Activated naive CD4-positive, alpha-beta T cell treated with anti-CD3 and anti-CD28 coated beads, Interleukin-2, amount 10 ng/mL, durations not matched to agents 7 days and 5 days (primary cell): ENCODE data around the gene GABPB1.

Source experiments
- CTCF ChIA-PET: fragments of 350-600 bp; sonication (Branson Sonifier 250); formaldehyde crosslinking; loops from one replicate; lab custom pipeline; 2021; ENCODE audit warnings: antibody characterized with exemption; lab: Charles Lee
- DNase-seq: peaks from one replicate; pipeline ENCODE4 v3.0.0-alpha.2; 2020
- H3K27ac Mint-ChIP-seq: one replicate; pipeline ENCODE4 v1.8.0; 2021; ENCODE audit warnings: mild to moderate bottlenecking, moderate library complexity, mixed read lengths
- H3K27me3 Mint-ChIP-seq: one replicate; pipeline ENCODE4 v1.8.0; 2021; ENCODE audit warnings: mild to moderate bottlenecking, mixed read lengths
- H3K36me3 Mint-ChIP-seq: one replicate; pipeline ENCODE4 v1.8.0; 2021; ENCODE audit warnings: mixed read lengths
- H3K4me1 Mint-ChIP-seq: one replicate; pipeline ENCODE4 v1.8.0; 2021; ENCODE audit warnings: mixed read lengths
- H3K4me3 Mint-ChIP-seq: one replicate; pipeline ENCODE4 v1.8.0; 2021; ENCODE audit warnings: mild to moderate bottlenecking, moderate library complexity, mixed read lengths
- H3K9me3 Mint-ChIP-seq: one replicate; pipeline ENCODE4 v1.8.0; 2021; ENCODE audit warnings: mixed read lengths

GABPB1 gene

DNA sequence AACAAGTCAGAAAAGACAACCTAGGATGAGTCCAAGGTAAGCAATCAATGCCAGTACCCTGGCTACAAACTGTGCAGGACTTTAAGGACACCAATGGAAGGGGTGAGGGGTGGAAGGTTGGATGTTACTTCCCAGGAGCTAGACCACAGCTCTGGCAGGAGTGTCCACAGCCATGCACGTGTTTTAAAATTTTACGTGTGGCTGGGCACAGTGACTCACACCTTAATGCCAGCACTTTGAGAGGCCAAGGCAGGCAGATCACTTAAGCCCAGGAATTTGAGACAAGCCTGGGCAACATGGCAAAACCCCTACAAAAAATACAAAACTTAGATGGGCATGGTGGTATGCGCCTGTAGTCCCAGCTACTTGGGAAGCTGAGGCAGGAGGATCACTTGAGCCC lies 74.7 kb downstream of the GABPB1 start:
- no peak overlapping the region for H3K4me3 Mint-ChIP-seq
- H3K4me1 Mint-ChIP-seq, result no peaks in the 10 kb centered on the region
- no peaks in the 10 kb centered on the region for H3K27me3 Mint-ChIP-seq
- H3K36me3 Mint-ChIP-seq, result peaks cover 17% of the 10 kb centered on the region
- no peaks in the 10 kb centered on the region for H3K9me3 Mint-ChIP-seq
- no peak for DNase-seq
- CTCF ChIA-PET, result no interaction called here
- H3K27ac Mint-ChIP-seq, result no peak overlapping the region

GRCh38 chr15:50278496-50278895 lies 76.5 kb downstream of the GABPB1 start:
- CTCF ChIA-PET, result no interaction called here
- Mint-ChIP-seq H3K27me3 (no peaks in the 10 kb centered on the region), H3K36me3 (peaks cover 14% of the 10 kb centered on the region), H3K9me3 (no peaks in the 10 kb centered on the region), H3K4me3 (no peak overlapping the region), H3K27ac (no peak overlapping the region), H3K4me1 (no peaks in the 10 kb centered on the region)
- DNase-seq, result no peak

GRCh38 chr15:50277370-50277769 lies 77.6 kb downstream of the GABPB1 start:
- H3K36me3 Mint-ChIP-seq, result peaks cover 14% of the 10 kb centered on the region
- H3K27ac Mint-ChIP-seq, result no peak overlapping the region
- H3K4me3 Mint-ChIP-seq, result no peak overlapping the region
- H3K9me3 Mint-ChIP-seq, result no peaks in the 10 kb centered on the region
- no peaks in the 10 kb centered on the region for H3K4me1 Mint-ChIP-seq
- DNase-seq, result no peak
- no peaks in the 10 kb centered on the region for H3K27me3 Mint-ChIP-seq
- CTCF ChIA-PET, result interaction anchor here (1.2 kb wide), 1 partner anchor 15 kb away, joined by 3 read pairs; no protein-coding TSS in a partner anchor

GRCh38 chr15:50275908-50276307 lies 79.1 kb downstream of the GABPB1 start:
- H3K9me3 Mint-ChIP-seq, result no peaks in the 10 kb centered on the region
- no peak for DNase-seq
- CTCF ChIA-PET, result no interaction called here
- H3K4me1 Mint-ChIP-seq, result no peaks in the 10 kb centered on the region
- H3K27ac Mint-ChIP-seq, result no peak overlapping the region
- no peaks in the 10 kb centered on the region for H3K27me3 Mint-ChIP-seq
- no peak overlapping the region for H3K4me3 Mint-ChIP-seq
- peaks cover 14% of the 10 kb centered on the region for H3K36me3 Mint-ChIP-seq

GRCh38 chr15:50275091-50275490 lies 79.9 kb downstream of the GABPB1 start:
- Mint-ChIP-seq H3K4me1 (no peaks in the 10 kb centered on the region), H3K27ac (no peak overlapping the region), H3K27me3 (no peaks in the 10 kb centered on the region), H3K36me3 (peaks cover 14% of the 10 kb centered on the region), H3K4me3 (no peak overlapping the region), H3K9me3 (no peaks in the 10 kb centered on the region)
- no peak for DNase-seq
- CTCF ChIA-PET, result no interaction called here

DNA sequence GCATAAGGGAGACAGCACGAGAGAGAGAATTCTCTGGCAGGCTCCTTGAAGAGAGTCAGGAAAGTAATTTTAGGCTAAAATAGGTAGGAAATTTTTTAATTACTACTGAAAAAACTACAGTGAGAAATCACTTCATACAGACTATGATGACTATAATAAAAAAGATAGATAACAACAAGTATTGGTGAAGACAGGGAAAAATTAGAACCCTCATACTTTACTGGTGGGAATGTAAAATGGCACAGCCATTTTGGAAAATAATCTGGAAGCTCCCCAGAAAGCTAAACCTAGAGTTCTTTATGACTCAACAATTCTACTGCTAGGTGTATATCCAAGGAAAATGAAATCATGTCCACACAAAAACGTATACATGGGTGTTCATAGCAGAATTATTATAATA lies 87.4 kb downstream of the GABPB1 start:
- no peak overlapping the region for H3K27ac Mint-ChIP-seq
- DNase-seq, result no peak
- H3K36me3 Mint-ChIP-seq, result no peaks in the 10 kb centered on the region
- peaks cover 13% of the 10 kb centered on the region for H3K4me1 Mint-ChIP-seq
- CTCF ChIA-PET, result no interaction called here
- H3K9me3 Mint-ChIP-seq, result no peaks in the 10 kb centered on the region
- H3K4me3 Mint-ChIP-seq, result no peak overlapping the region
- peaks cover 4% of the 10 kb centered on the region for H3K27me3 Mint-ChIP-seq

DNA sequence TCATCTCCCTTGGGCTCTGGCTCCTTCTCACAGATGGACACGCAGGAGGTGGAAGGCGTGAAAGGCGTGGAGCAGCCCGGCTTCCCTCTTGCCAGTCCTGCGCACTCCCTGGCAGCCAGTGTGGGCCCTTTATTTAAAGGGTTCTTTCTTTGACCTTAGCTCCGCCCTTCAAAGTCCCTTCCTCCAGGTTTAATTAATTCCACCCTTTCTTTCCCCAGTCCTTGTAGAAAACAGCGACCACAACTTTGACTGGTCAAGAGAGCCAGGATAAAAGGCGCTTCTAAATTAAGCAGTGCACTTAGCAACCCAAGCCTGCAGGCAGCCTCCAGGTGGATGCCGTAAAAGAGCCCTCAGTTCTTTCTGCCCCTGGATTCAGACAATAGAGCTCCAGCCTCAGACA lies 89.4 kb downstream of the GABPB1 start, which contains the start of gene HDC:
HDC (minus strand) TSS at position 107 of the 400 bp plus-strand sequence; CDS start at position 4, 103 bp downstream.
- peaks cover 29% of the 10 kb centered on the region for H3K4me1 Mint-ChIP-seq
- no peak for DNase-seq
- no peaks in the 10 kb centered on the region for H3K9me3 Mint-ChIP-seq
- no peak within 1 kb of the TSS for H3K27ac Mint-ChIP-seq
- peaks cover 4% of the 10 kb centered on the region for H3K27me3 Mint-ChIP-seq
- H3K4me3 Mint-ChIP-seq, result no peak within 1 kb of the TSS
- H3K36me3 Mint-ChIP-seq, result no peaks in the 10 kb centered on the region
- CTCF ChIA-PET, result no interaction called here

- no peaks in the 10 kb centered on the region for H3K9me3 Mint-ChIP-seq
- peak overlapping the region; percentile 10 for H3K4me3 Mint-ChIP-seq
- H3K36me3 Mint-ChIP-seq, result no peaks in the 10 kb centered on the region
- peak; percentile 72 for DNase-seq
- peak overlapping the region; percentile 1 for H3K27ac Mint-ChIP-seq
- CTCF ChIA-PET, result interaction anchor here (0.9 to 4.8 kb wide), 10 partner anchors 9 to 117 kb away, joined by 3 to 41 read pairs (median 4); partner anchors contain the start of genes GABPB1 and SLC27A2
- H3K4me1 Mint-ChIP-seq, result peaks cover 43% of the 10 kb centered on the region
- peaks cover 4% of the 10 kb centered on the region for H3K27me3 Mint-ChIP-seq
Observed at GRCh38 chr15:50262533-50262932, 92.5 kb downstream of the GABPB1 start.

- H3K4me3 Mint-ChIP-seq, result no peak overlapping the region
- H3K27me3 Mint-ChIP-seq, result peaks cover under 1% of the 10 kb centered on the region
- no peak overlapping the region for H3K27ac Mint-ChIP-seq
- H3K9me3 Mint-ChIP-seq, result no peaks in the 10 kb centered on the region
- H3K4me1 Mint-ChIP-seq, result peaks cover 43% of the 10 kb centered on the region
- no peak for DNase-seq
- H3K36me3 Mint-ChIP-seq, result no peaks in the 10 kb centered on the region
- CTCF ChIA-PET, result interaction anchor here (0.9 to 4.8 kb wide), 10 partner anchors 10 to 117 kb away, joined by 3 to 41 read pairs (median 4); partner anchors contain the start of genes GABPB1 and SLC27A2
Observed at GRCh38 chr15:50261981-50262380, 93.0 kb downstream of the GABPB1 start.

GRCh38 chr15:50260969-50261496 lies 94.0 kb downstream of the GABPB1 start:
- Mint-ChIP-seq H3K27ac (peak overlapping the region; percentile 55), H3K4me3 (no peak overlapping the region), H3K4me1 (peaks cover 43% of the 10 kb centered on the region), H3K36me3 (no peaks in the 10 kb centered on the region), H3K9me3 (no peaks in the 10 kb centered on the region), H3K27me3 (no peaks in the 10 kb centered on the region)
- no peak for DNase-seq
- CTCF ChIA-PET, result interaction anchor here (0.7 to 4.8 kb wide), 4 partner anchors 12 to 78 kb away, joined by 3 to 41 read pairs (median 24); partner anchors contain the start of gene SLC27A2

GRCh38 chr15:50259276-50259675 lies 95.7 kb downstream of the GABPB1 start:
- H3K27ac Mint-ChIP-seq, result no peak overlapping the region
- H3K9me3 Mint-ChIP-seq, result no peaks in the 10 kb centered on the region
- H3K4me1 Mint-ChIP-seq, result peaks cover 43% of the 10 kb centered on the region
- H3K27me3 Mint-ChIP-seq, result no peaks in the 10 kb centered on the region
- H3K36me3 Mint-ChIP-seq, result no peaks in the 10 kb centered on the region
- no peak for DNase-seq
- H3K4me3 Mint-ChIP-seq, result no peak overlapping the region
- CTCF ChIA-PET, result interaction anchor here (1.4 to 4.8 kb wide), 5 partner anchors 9 to 76 kb away, joined by 3 to 41 read pairs (median 23); partner anchors contain the start of gene SLC27A2

DNA sequence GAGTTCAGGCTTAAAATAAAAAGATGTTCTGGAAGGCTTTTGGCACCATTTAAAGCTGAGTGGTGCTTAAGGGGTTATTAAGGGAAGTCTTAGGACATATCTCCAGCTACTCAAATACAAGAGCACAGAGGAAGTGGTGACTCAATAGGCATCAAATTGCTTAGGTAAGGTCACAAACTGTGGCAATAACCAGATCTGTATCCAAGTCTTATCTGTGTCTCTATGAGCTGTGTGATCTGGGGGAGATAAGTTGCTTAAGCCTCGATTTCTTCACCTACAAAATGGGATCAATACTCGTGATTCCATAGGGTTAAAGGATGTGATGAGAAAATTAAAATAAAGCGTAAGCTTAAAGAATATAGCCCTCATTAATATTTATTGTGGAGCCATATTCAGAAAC lies 97.1 kb downstream of the GABPB1 start:
- DNase-seq, result no peak
- Mint-ChIP-seq H3K4me3 (no peak overlapping the region), H3K4me1 (peaks cover 33% of the 10 kb centered on the region), H3K36me3 (no peaks in the 10 kb centered on the region), H3K27me3 (no peaks in the 10 kb centered on the region), H3K9me3 (no peaks in the 10 kb centered on the region), H3K27ac (no peak overlapping the region)
- CTCF ChIA-PET, result interaction anchor here (0.6 to 3.4 kb wide), 5 partner anchors 8 to 123 kb away, joined by 3 to 13 read pairs (median 3); partner anchors contain the start of gene SLC27A2

GRCh38 chr15:50257332-50257731 lies 97.7 kb downstream of the GABPB1 start:
- Mint-ChIP-seq H3K27me3 (no peaks in the 10 kb centered on the region), H3K27ac (no peak overlapping the region), H3K4me1 (peaks cover 28% of the 10 kb centered on the region), H3K9me3 (no peaks in the 10 kb centered on the region), H3K4me3 (no peak overlapping the region), H3K36me3 (no peaks in the 10 kb centered on the region)
- CTCF ChIA-PET, result interaction anchor here (0.8 to 3.4 kb wide), 4 partner anchors 8 to 122 kb away, joined by 3 to 13 read pairs (median 6); partner anchors contain the start of gene SLC27A2
- no peak for DNase-seq

GRCh38 chr15:50256188-50257041 lies 98.6 kb downstream of the GABPB1 start:
- H3K36me3 Mint-ChIP-seq, result no peaks in the 10 kb centered on the region
- H3K4me3 Mint-ChIP-seq, result no peak overlapping the region
- H3K27me3 Mint-ChIP-seq, result peaks cover 5% of the 10 kb centered on the region
- H3K4me1 Mint-ChIP-seq, result peaks cover 23% of the 10 kb centered on the region
- H3K9me3 Mint-ChIP-seq, result no peaks in the 10 kb centered on the region
- H3K27ac Mint-ChIP-seq, result no peak overlapping the region
- DNase-seq, result no peak
- CTCF ChIA-PET, result interaction anchor here (1.9 to 3.4 kb wide), 2 partner anchors 15 to 73 kb away, joined by 8 to 13 read pairs; partner anchors contain the start of gene SLC27A2
